AG09309 (cell line): Measurements from ENCODE around the gene KRT35.

Experiments used
- DNase-seq: peaks from one replicate; pipeline ENCODE4 v3.0.0-alpha.2; 2010; ENCODE audit warnings: low read depth
- H3K4me3 ChIP-seq: 2 replicates; pipeline ENCODE4 v1.5.1; 2011; ENCODE audit warnings: mild to moderate bottlenecking, low read depth, low read length, moderate library complexity; ENCODE audit not compliant: control insufficient read depth
- CTCF ChIP-seq: IDR thresholded peaks from 2 replicates; pipeline ENCODE4 v1.5.1; 2011; ENCODE audit warnings: mild to moderate bottlenecking, low read depth, low read length, inconsistent platforms; ENCODE audit not compliant: insufficient read depth, control insufficient read depth; ENCODE audit errors: missing control alignments

Gene KRT35

GRCh38 chr17:41480136-41480535 is 815 bp downstream of the KRT35 start:
- DNase-seq = no peak
- no peak for TF ChIP-seq CTCF

GRCh38 chr17:41478237-41478636 is 2.7 kb downstream of the KRT35 start:
- H3K4me3 ChIP-seq = no peak overlapping the region
- DNase-seq = no peak
- no peak for TF ChIP-seq CTCF

More at GRCh38 chr17:41480136-41480535, 815 bp downstream of the KRT35 start:
- H3K4me3 ChIP-seq = no peak overlapping the region

- no peak for TF ChIP-seq CTCF
- DNase-seq = no peak
- no peak overlapping the region for H3K4me3 ChIP-seq
Observed at GRCh38 chr17:41476866-41477815, 3.8 kb downstream of the KRT35 start.

GRCh38 chr17:41475421-41475820 is 5.5 kb downstream of the KRT35 start:
- no peak overlapping the region for H3K4me3 ChIP-seq
- no peak for TF ChIP-seq CTCF
- DNase-seq = no peak

- TF ChIP-seq CTCF = no peak
- H3K4me3 ChIP-seq = no peak overlapping the region
- DNase-seq = no peak
Observed at GRCh38 chr17:41474863-41475262, 6.1 kb downstream of the KRT35 start.

- TF ChIP-seq CTCF = no peak
- no peak for DNase-seq
- no peak overlapping the region for H3K4me3 ChIP-seq
Observed at GRCh38 chr17:41468346-41468745, 12.6 kb downstream of the KRT35 start.

- TF ChIP-seq CTCF = no peak
- DNase-seq = no peak
Observed at GRCh38 chr17:41467561-41467960, 13.4 kb downstream of the KRT35 start.

More at GRCh38 chr17:41467561-41467960, 13.4 kb downstream of the KRT35 start:
- no peak overlapping the region for H3K4me3 ChIP-seq
